Activated CD4-positive, alpha-beta T cell treated with anti-CD3 and anti-CD28 coated beads for 48 hours (primary cell): ENCODE data around the gene FAM216B.
"Not testable (repeated sequence)": the region's sequence is repeated elsewhere in the genome, so short reads cannot be mapped to it uniquely, and the experiment has no call there.

Experiments
- DNase-seq: peaks from one replicate; pipeline ENCODE4 v3.0.0-alpha.2; 2020

The FAM216B gene

GRCh38 chr13:42781352-42781751, at the start of gene FAM216B:
TSS of gene FAM216B (plus strand) at chr13:42781584. CDS start at chr13:42784068, 2,484 bp downstream.
- no peak for DNase-seq

- DNase-seq, result no peak
These were observed 49.3 kb upstream of the FAM216B start for GRCh38 chr13:42732073-42732472.

GRCh38 chr13:42733046-42733445, 48.3 kb upstream of the FAM216B start:
- no peak for DNase-seq

GRCh38 chr13:42735010-42735409, 46.4 kb upstream of the FAM216B start:
- DNase-seq, result no peak

GRCh38 chr13:42740753-42741152, 40.6 kb upstream of the FAM216B start:
- DNase-seq, result no peak

- DNase-seq, result no peak
These were observed 39.5 kb upstream of the FAM216B start for GRCh38 chr13:42741914-42742313.

- no peak for DNase-seq
These were observed 35.7 kb upstream of the FAM216B start for GRCh38 chr13:42745655-42746054.

GRCh38 chr13:42746866-42747265, 34.5 kb upstream of the FAM216B start:
- no peak for DNase-seq

GRCh38 chr13:42747399-42747873, 33.9 kb upstream of the FAM216B start:
- DNase-seq, result no peak

GRCh38 chr13:42750794-42751193, 30.6 kb upstream of the FAM216B start:
- no peak for DNase-seq

- DNase-seq, result no peak
These were observed 29.7 kb upstream of the FAM216B start for GRCh38 chr13:42751693-42752092.

GRCh38 chr13:42752731-42753130, 28.7 kb upstream of the FAM216B start:
- DNase-seq, result no peak

GRCh38 chr13:42753697-42754096, 27.7 kb upstream of the FAM216B start:
- DNase-seq, result no peak

- no peak for DNase-seq
These were observed 26.4 kb upstream of the FAM216B start for GRCh38 chr13:42754801-42755510.

GRCh38 chr13:42757678-42758420, 23.5 kb upstream of the FAM216B start:
- no peak for DNase-seq

- no peak for DNase-seq
These were observed 22.9 kb upstream of the FAM216B start for GRCh38 chr13:42758515-42758914.

GRCh38 chr13:42760951-42761350, 20.4 kb upstream of the FAM216B start:
- no peak for DNase-seq

GRCh38 chr13:42762251-42762650, 19.1 kb upstream of the FAM216B start:
- DNase-seq, result no peak

- no peak for DNase-seq
These were observed 18.5 kb upstream of the FAM216B start for GRCh38 chr13:42762917-42763316.

GRCh38 chr13:42766016-42766415, 15.4 kb upstream of the FAM216B start:
- DNase-seq, result no peak

GRCh38 chr13:42769650-42770049, 11.7 kb upstream of the FAM216B start:
- DNase-seq, result no peak

- not testable (repeated sequence) for DNase-seq
These were observed 4.8 kb upstream of the FAM216B start for GRCh38 chr13:42776558-42776957.

GRCh38 chr13:42777467-42777866, 3.9 kb upstream of the FAM216B start:
- no peak for DNase-seq

- DNase-seq, result no peak
These were observed 1.3 kb upstream of the FAM216B start for GRCh38 chr13:42780044-42780443.
